ENCODE measurements around the gene HOXC13.

DNA sequence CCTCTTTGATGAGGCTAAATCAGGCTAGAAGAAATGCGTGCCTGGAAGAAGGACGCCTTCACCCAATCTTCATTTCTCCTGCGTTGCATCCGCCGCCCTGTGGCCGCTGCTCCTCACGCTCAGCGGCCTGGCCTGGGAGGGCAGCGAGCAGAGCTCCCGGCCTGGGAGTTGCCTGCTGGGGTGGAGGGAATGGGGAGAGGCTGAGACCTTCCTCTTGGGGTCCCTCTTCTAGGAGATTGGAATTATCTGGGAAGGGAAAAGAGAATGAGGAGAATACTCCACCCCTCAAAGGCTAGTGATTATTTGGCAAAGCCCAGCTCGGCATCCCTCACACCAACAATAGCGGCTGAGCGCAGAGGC is 13.7 kb downstream of the HOXC13 start:
- TF ChIP-seq, protein P1, sequence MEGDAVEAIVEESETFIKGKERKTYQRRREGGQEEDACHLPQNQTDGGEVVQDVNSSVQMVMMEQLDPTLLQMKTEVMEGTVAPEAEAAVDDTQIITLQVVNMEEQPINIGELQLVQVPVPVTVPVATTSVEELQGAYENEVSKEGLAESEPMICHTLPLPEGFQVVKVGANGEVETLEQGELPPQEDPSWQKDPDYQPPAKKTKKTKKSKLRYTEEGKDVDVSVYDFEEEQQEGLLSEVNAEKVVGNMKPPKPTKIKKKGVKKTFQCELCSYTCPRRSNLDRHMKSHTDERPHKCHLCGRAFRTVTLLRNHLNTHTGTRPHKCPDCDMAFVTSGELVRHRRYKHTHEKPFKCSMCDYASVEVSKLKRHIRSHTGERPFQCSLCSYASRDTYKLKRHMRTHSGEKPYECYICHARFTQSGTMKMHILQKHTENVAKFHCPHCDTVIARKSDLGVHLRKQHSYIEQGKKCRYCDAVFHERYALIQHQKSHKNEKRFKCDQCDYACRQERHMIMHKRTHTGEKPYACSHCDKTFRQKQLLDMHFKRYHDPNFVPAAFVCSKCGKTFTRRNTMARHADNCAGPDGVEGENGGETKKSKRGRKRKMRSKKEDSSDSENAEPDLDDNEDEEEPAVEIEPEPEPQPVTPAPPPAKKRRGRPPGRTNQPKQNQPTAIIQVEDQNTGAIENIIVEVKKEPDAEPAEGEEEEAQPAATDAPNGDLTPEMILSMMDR (conservative IDR thresholded peaks at IDR 0.05 in 1 of 2, IDR thresholded peaks at IDR 0.05 in 1 of 2; ENCODE audit: low read depth in 1 of 2, low read length in 2 of 2): no peak
- TF ChIP-seq EZH2 (IDR thresholded peaks at IDR 0.05; ENCODE audit: low read length, missing control alignments): no peak

Data from fibroblast of lung (primary cell).